Epidermal melanocyte (primary cell): ENCODE measurements around the gene NOC2L.
"Not testable (repeated sequence)": the region's sequence is repeated elsewhere in the genome, so short reads cannot be mapped to it uniquely, and the experiment has no call there.

Source experiments
- DNase-seq: peaks from one replicate; pipeline ENCODE4 v3.0.0; 2011; ENCODE audit warnings: low spot score; ENCODE audit not compliant: insufficient read length

The NOC2L gene

DNA sequence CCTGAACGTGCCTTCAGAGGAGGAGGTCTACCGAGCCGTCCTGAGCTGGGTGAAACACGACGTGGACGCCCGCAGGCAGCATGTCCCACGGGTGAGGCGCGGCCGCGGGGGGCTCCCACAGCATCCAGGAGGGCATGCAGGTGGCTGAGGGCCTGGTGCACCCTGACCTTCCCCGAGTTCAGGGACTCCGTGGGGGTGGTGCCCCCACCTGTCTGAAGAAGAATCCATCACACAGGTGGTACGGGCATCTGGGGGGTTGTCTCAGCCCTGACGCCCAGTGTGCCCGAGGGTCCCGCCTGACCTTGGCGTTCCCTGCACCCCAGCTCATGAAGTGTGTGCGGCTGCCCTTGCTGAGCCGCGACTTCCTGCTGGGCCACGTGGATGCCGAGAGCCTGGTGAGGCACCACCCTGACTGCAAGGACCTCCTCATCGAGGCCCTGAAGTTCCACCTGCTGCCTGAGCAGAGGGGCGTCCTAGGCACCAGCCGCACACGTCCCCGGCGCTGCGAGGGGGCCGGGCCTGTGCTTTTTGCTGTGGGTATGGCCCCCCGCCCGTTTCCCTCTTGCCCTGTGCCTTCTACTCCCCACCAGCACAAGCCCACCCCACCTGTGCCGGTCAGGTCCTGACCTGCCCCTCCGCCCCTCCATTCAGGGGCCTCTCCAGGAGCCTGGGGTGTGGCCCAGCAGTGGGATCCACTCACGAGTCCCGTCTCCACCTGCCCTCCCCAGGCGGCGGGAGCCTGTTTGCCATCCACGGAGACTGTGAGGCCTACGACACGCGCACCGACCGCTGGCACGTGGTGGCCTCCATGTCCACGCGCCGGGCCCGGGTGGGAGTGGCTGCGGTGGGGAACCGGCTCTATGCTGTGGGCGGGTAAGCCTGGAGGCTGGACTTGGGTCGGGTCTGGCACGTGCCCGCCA is 3.6 kb upstream of the NOC2L start:
- no peak for DNase-seq

DNA sequence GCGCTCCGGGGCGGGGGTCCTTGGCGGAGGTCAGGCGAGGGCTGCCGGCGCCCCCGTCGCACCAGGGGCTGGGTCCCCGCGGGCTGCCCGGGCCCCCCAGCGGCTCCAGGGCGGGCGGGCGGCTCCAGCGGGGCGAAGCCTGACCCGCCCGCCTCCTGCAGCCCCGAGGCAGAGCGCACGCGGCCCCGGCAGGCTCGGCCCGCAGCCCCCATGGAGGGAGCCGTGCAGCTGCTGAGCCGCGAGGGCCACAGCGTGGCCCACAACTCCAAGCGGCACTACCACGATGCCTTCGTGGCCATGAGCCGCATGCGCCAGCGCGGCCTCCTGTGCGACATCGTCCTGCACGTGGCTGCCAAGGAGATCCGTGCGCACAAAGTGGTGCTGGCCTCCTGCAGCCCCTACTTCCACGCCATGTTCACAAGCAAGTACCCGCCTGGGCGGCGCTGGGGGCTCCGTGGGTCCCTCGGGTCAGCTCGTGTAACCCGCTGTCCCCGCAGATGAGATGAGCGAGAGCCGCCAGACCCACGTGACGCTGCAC is 2.1 kb upstream of the NOC2L start:
- no peak for DNase-seq

DNA sequence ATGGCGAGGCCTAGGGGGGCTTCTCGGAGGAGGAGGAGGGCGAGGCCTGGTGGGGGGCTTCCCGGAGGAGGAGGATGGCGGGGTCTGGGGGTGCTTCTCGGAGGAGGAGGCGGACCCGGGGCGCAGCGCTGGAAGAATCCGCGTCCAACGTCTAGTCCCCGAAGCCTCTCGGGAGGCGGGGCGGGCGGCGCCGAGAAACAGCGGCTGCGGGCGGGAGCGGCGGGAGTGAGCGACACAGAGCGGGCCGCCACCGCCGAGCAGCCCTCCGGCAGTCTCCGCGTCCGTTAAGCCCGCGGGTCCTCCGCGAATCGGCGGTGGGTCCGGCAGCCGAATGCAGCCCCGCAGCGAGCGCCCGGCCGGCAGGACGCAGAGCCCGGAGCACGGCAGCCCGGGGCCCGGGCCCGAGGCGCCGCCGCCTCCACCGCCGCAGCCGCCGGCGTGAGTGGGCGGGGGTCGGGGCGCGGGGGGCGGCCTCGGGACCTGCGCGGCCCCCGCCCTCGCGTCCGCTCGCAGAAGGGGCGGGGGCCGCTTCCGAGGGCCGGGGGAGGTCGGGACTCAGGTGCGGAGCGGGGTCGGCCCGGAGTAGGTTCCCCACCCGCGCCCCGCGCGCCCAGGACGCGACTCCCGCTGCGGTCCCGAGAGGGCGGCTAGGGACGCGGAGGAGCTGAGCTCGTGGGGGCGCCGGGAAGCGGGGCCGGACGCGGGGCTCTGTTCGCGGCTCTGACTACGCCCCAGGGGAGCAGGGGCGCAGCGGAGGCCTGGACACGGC is 1.5 kb upstream of the NOC2L start, which contains the start of gene KLHL17:
KLHL17 (plus strand) TSS at position 222 of the 769 bp plus-strand sequence; CDS start at position 332, 110 bp downstream.
- DNase-seq, result peak; percentile 92

DNA sequence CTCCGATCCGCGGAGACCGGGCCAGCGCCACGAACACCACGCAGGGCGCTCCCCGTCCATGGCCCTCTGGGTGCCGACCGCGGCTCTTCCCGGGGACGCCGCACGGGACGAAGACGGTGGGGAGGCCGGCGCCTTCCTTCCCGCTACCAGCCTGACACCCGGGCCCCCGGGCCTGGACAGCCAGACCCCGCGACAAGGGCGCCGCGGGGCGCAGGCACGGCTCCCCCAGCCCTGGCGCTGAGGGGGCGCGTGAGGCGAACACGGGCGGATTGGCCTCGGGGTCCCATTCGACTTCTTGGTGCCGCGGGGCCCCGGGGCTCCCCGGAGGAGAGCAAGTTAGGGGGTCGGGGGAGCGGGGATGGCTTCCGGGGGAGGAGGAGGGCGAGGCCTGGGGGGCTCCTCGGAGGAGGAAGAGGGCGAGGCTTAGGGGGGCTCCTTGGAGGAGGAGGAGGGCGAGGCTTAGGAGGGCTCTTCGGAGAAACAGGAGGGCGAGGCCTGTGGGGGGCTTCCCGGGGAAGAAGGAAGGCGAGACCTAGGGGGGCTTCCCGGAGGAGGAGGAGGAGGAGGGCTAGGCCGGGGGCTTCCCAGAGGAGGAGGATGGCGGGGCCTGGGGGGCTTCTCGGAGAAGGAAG is 791 bp upstream of the NOC2L start:
- no peak for DNase-seq

DNA sequence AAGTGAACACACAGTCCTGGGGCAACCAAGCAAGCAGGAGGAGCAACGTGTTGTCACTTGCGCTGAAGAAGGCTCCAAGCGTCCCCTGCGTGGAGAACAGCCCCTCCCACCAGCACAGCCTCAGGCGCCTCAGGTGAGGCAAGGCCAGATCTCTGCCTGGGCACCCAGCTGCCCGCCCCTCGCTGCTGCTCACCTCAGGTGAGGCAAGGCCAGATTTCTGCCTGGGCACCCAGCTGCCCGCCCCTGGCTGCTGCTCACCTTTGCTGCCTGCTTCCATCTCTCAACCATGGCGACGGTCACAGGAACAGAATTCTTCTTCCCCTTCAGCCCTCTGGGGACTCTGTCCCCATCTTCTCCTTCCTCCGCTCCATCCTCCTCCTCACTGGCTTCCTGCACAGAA is 2.4 kb downstream of the NOC2L start:
- no peak for DNase-seq

DNA sequence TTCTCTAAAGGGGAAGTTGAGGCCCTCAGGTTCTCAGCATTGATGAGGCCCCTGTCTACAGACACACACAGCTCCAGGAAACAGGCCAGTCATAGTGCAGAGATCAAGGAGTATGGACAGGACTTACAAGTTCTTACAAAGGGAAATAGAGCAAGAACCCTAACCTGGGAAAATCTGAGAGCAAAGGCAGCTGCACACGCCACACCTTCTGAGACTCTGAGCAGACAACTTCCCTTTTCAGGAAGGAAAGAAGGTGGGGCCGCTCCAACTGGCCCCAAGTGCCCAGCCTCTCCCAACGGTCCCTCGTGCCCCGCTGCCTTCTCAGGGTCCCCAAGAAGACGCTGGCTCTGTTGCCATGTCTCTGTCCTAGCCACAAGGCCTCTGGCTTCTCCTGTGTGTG is 3.6 kb downstream of the NOC2L start:
- DNase-seq, result no peak

DNA sequence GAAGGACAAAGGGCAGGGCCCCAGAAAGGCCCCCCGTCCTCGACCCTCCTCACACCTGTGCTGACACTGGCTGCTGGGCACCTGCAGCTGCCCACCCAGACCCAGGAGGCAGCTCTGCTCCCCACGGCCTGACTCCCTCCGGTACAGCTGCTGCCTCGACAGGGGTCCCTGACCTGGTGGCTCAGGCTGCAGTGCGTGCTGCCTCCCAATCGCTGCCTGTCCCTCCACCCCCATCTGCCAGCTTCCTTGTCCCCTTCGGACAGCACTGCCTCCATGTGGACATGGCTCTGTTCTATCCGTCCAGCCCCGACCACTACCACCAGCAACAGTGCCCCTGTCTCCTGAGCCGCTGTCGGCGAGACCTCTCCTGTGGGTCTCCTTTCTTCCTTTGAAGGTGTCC is 4.1 kb downstream of the NOC2L start:
- DNase-seq, result no peak

DNA sequence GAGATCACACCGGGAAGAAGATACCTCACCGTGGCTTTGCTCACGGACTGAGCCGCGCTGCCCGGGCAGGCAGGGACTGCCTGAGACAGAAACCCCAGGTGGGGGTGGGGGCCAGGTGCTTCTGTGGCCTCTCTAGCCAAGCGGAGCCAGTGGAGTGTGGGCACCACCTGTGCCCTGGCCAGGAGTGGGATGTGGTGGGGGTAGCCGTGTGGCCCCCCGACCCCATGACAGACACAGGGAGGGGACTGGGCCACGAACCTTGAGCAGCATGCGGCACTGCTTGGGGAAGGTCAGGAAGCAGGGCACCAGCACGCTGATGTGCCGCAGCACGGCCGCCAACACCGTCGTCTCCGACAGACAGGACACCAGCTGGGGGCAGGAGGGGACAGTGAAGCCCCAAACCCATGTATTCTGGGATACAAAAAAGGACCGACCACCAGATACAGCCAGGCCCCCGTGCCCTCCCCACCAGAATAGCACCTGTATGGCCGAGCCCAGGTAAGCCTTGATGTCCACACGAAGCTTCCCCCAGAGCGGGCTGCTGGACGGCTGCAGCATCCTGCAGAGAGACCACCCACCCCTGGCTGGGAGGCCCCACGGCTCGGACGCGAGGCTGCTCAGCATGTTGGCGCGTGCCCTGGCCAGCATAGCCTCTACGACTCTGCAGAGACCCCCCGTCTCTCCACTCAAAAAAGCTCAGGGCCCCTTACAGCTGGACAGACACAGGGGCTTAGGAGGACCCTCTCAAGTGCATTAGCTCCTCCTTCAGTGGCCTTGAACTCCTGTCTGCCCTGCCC is 5.3 kb downstream of the NOC2L start:
- no peak for DNase-seq

DNA sequence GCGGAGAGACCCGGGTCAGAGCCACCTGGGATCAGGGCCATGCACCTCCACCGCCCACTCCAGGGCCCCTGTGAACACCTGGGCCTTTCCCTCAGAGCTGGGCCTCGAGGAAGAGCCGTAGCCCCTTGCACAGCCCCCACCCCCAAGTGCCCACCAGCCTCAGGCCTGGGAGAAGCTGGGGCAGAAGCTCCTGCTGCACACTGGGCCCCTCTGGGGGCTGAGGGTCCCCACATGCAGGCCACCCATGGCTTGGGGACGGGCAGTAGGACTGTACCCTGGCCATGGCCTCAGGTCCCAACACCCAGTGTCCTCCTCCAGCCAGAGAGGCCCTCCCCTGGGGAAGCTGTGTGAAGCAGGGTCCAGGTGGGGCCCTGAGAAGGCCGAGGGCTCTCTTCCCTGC is 6.5 kb downstream of the NOC2L start:
- DNase-seq, result no peak

DNA sequence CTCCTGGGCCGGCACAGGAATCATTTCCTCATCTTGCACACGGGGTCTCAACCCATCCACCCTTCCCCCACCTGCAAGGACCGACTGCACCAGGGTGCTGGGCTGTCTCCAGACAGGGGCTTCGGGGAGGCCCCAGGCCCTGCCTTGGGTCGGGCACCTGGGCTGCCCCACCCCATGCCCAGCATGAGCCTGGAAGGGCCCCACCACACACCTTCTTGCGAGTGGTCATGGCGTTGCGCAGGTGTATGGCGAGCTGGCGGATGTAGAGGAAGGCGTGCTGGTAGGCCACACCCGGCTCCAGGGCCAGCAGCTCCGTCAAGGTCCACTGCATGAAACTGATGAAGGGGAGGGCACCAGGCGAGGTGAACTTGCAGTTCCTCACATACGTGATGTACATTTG is 6.9 kb downstream of the NOC2L start:
- no peak for DNase-seq

DNA sequence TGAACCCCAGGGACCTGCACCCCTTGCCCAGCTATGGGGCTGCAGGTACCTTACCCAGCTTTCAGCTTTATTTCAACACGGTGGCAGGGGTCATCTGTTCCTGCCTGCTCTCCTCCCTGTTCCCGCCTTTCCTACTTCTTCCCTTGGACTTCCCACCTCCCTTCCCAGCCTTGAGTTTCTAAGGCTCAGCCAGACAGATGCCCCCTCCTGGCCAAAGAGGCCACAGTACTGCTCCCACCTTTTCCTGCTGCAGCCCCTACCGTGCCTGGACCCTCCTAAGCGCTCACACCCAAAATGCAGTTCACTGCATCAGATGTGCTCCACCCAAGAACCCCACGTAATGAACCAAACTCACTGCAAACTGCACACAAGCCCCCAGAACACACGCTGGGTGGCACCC is 7.7 kb downstream of the NOC2L start:
- DNase-seq, result no peak

DNA sequence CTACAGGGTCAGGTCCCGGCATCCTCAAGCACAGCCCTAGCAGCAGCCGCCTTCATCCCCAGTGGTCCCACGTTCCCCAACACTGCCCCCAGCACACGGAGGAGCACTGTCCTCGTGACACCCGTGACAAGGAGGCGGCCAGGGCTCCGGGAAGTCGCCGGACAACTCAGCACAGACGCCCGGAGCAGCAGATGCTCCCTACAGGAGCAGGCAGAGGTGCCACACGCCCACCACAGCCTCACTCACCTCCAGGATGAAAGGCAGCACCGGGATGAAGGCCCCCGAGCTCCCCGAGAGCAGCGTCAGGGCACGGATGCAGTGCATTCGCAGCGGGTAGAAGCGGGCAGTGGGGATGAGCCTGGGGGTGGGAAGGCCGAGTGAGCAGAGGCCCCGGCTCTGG is 8.2 kb downstream of the NOC2L start:
- DNase-seq, result no peak

DNA sequence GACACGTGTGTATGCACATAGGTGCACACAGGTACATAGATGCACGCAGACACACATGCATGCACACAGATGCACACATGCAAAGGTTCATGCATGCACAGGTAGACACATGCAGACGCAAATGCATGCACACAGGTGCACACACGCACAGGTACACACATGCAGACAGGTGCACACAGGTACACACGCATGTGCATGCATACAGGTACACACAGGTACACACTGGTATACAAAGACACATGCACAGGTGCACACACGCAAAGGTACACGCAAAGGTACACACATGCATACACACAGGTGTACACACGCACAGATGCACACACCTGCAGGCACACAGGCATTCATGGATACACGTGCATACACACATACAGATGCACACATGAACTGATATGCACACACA is 8.8 kb downstream of the NOC2L start:
- DNase-seq, result no peak

DNA sequence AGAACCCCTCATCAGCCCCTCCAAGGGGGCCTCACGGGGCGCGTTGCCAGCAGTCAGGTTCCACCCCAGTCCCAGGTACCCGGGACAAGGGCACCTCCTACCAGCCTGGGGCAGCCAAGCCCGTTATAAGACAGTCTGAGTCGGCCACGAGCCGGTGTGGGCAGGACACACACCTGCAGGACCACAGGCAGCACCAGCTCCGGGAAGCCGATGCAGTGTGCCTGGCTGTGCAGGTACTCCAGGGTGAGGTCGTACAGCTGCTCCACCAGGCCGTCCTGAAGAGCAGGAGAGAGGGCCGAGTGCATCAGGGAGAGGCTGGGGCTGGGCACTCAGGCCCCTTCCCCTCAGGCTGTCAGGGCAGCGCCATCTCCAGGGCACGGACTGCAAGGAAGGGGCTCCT is 11.1 kb downstream of the NOC2L start:
- DNase-seq, result no peak

DNA sequence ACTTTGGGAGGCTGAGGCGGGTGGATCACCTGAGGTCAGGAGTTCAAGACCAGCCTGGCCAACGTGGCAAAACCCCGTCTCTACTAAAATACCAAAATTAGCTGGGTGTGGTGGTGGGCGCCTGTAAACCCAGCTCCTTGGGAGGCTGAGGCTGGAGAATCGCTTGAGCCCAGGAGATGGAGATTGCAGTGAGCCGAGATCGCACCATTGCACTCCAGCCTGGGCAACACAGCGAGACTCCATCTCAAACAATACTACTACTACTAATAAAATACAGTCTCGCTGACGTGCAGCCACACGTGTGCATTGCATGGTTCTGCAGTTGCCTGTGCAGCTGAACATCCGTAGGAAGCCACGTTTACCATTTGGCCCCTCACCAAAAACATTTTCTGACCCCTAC is 12.2 kb downstream of the NOC2L start:
- DNase-seq, result not testable (repeated sequence)

DNA sequence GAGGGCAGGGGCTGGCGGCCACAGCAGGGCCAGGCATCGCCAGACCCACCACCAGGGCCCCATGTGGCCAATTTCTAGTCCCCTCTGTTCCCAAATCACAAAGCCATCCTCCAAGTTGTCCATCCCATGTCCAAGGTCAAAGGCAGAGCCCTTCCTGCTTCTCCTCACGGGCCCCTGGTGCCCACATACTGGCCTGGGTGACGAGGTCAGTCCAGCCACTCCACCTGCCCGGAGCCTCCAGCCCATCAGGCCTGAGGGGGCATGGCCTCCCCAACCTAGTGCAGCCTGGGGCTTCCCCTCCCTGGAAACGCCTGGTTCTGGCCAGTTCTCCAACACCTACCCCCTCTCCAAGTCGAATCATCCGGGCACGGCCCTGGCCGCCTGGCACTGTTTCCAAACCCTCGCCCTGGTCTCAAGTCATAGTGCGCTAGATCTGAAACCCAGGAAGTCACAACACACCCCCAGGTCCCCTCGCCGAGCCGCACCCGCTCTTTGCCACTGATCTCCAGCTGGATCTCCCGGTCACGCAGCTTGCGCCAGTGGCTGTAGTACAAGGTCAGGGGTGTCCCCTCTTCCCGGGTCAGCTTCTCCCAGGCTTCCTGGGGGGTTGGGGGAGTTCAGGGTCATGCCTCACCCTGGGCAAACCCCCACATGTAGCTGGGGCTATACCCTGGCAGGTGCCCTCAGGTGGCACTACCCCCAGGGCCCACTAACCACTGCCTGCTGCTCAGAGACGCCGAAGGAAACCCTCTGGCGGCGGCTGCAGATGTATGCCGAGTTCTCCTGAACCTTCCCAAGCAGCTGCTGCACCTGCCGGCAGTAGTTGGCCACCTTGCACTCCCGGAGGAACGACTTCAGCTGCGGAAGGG is 13.1 kb downstream of the NOC2L start:
- DNase-seq, result no peak

DNA sequence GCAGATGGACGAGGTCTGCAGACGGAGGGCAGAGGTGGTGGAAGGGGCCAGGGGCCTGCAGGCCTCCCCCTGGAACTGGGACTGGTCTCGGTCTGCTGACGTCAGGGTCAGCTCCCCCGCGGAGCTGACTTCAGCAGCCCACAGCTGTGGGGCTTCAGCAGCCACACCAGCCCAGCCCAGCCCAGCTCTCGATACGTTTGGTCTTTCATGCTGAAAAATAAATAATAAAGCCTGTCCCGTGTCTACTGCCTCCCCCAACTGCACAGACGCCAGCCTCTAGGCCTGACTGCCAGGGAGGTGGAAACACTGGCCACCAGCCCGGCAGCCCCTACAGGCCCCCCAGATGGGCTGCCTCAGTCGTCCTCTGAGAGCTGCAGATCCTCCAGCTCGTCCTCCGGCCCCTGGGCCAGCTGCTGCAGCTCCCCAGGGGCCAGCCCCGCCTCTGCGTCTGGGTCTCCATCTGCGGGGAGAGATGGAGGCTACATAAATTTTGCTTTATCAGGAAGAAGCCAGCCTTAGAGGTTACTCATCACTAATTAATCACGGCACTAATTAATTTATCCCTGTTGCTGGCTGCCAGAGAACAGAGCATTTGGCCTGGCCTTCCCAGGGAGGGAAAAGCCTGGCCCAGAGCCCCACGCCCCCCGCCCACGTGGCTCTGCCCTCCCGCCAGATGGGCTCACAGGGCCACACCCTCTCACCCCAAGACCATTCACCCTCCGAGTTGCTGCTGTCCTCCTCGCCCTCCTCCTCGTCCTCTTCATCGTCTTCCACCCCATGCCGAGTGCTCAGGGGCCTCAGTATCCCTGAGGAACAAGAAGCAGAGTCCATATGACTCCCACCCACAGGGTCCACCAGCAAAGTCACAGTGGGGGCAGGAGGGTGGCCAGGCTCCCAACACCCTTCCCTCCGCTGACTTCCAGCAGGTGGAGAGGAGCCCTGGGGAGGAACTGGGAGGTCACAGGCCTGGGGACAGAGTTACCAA is 14.4 kb downstream of the NOC2L start:
- DNase-seq, result no peak

DNA sequence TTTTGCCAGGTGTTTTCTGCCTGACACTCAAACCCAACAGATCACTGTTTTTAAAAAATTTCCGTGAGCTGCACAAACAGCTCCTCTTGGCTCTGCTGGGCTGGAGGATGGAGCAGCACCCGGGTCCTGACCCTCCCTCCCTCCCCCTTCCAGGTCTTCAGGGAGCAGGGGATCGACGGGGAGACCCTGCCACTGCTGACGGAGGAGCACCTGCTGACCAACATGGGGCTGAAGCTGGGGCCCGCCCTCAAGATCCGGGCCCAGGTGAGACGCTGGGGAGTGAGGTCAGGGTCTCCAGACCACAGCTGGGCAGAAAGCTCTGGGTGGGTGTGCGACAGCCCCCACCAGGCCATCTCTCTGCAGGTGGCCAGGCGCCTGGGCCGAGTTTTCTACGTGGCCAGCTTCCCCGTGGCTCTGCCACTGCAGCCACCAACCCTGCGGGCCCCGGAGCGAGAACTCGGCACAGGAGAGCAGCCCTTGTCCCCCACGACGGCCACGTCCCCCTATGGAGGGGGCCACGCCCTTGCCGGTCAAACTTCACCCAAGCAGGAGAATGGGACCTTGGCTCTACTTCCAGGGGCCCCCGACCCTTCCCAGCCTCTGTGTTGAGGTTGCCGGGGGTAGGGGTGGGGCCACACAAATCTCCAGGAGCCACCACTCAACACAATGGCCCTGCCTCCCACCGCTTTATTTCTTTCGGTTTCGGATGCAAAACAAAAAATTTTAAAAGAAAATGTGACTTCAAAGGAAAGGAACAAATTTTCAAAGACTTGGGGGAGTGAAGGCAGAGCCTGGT is 15.3 kb downstream of the NOC2L start:
- DNase-seq, result no peak
